B cell (primary cell): ENCODE measurements around the gene CHST4. TPM values are rescaled to one million over a fixed set of nuclear protein-coding genes. Genes with fewer than 3 reads are reported as not detected.

Experiments
- ATAC-seq: fragments of 200-7000 bp; cut with Tn5 transposase; one replicate; pipeline ENCODE4 v1.10.0; 2021; ENCODE audit warnings: low read depth, mild to moderate bottlenecking, moderate number of reproducible peaks, moderate library complexity
- CTCF ChIA-PET: fragments of 350-600 bp; sonication (Branson Sonifier 250); formaldehyde crosslinking; loops from one replicate; lab custom pipeline; 2021; ENCODE audit warnings: antibody characterized with exemption, inconsistent platforms; lab: Charles Lee
- POLR2A ChIA-PET: fragments of 350-600 bp; sonication (Branson Sonifier 250); formaldehyde crosslinking; loops from one replicate; lab custom pipeline; 2021; ENCODE audit warnings: antibody characterized with exemption; lab: Charles Lee
- DNase-seq: peaks from one replicate; pipeline ENCODE4 v3.0.0; 2013
- H2AFZ ChIP-seq: 2 replicates; pipeline ENCODE4 v1.6.1; 2012; ENCODE audit warnings: mild to moderate bottlenecking, low read depth, low read length; ENCODE audit not compliant: insufficient read depth, poor library complexity, severe bottlenecking
- H3K27ac ChIP-seq, 2 donors: 1 replicate in 1 of 2; 2 replicates in 1 of 2; pipeline ENCODE4 v1.5.1; 2012 to 2013; ENCODE audit warnings: low read length in 2 of 2, mild to moderate bottlenecking in 2 of 2, moderate library complexity in 1 of 2
- H3K27me3 ChIP-seq, 4 experiments: fragments of 200-600 bp in 1 of 4; sonication (generic) in 1 of 4; replicated peaks in 1 of 4; 1 replicate in 2 of 4; 2 replicates in 2 of 4; pipeline versions ENCODE4 v1.6.1 to v1.7.0; 2013 to 2016; ENCODE audit warnings: low read length in 3 of 4, mild to moderate bottlenecking in 2 of 4, mixed read lengths in 1 of 4, moderate library complexity in 1 of 4; ENCODE audit not compliant: insufficient read depth in 4 of 4, control insufficient read depth in 3 of 4; ENCODE audit errors: control extremely low read depth in 1 of 4
- H3K36me3 ChIP-seq, 2 experiments: replicated peaks in 1 of 2; 1 replicate in 1 of 2; 2 replicates in 1 of 2; pipeline versions ENCODE4 v1.6.1 to v1.7.1; 2013; ENCODE audit warnings: low read length in 1 of 2; ENCODE audit not compliant: insufficient read depth in 2 of 2, control insufficient read depth in 1 of 2; ENCODE audit errors: control extremely low read depth in 1 of 2, extremely low read depth in 1 of 2
- H3K4me1 ChIP-seq, 2 donors: fragments of 200-600 bp in 1 of 2; sonication (generic) in 1 of 2; 1 replicate in 1 of 2; 2 replicates in 1 of 2; pipeline versions ENCODE4 v1.5.1 to v1.6.1; 2013 to 2017; ENCODE audit warnings: low read length in 2 of 2; ENCODE audit not compliant: control insufficient read depth in 2 of 2, insufficient read depth in 2 of 2
- H3K4me2 ChIP-seq: replicated peaks from 2 replicates; pipeline ENCODE3; 2012; ENCODE audit warnings: mild to moderate bottlenecking, low read depth, low read length; ENCODE audit not compliant: poor library complexity, severe bottlenecking
- H3K4me3 ChIP-seq, 5 experiments: fragments of 200-600 bp in 1 of 5; sonication (generic) in 1 of 5; 1 replicate in 3 of 5; 2 replicates in 2 of 5; pipeline versions ENCODE4 v1.5.1 to v1.7.0; 2011 to 2016; ENCODE audit warnings: low read length in 4 of 5, mild to moderate bottlenecking in 4 of 5, low read depth in 2 of 5, control low read depth in 1 of 5, moderate library complexity in 1 of 5; ENCODE audit not compliant: insufficient read depth in 1 of 5; ENCODE audit errors: control extremely low read depth in 1 of 5, extremely low read depth in 1 of 5
- H3K79me2 ChIP-seq: fragments of 200-600 bp; sonication (generic); one replicate; pipeline ENCODE4 v1.6.0; 2016; ENCODE audit warnings: low read length; ENCODE audit not compliant: control insufficient read depth, insufficient read depth
- H3K9ac ChIP-seq: fragments of 200-600 bp; sonication (generic); 2 replicates; pipeline ENCODE4 v1.6.1; 2017; ENCODE audit warnings: mild to moderate bottlenecking, low read length, moderate library complexity
- H3K9me3 ChIP-seq, 3 donors: one replicate each; pipeline versions ENCODE4 v1.6.1 to v1.7.1; 2013; ENCODE audit warnings: low read length in 2 of 3; ENCODE audit not compliant: control insufficient read depth in 2 of 3, insufficient read depth in 1 of 3; ENCODE audit errors: control extremely low read depth in 1 of 3
- H4K20me1 ChIP-seq: 2 replicates; pipeline ENCODE4 v1.6.0; 2012; ENCODE audit warnings: mild to moderate bottlenecking, low read length; ENCODE audit not compliant: insufficient read depth, control insufficient read depth, poor library complexity, severe bottlenecking
- H3K27ac Mint-ChIP-seq: one replicate; pipeline ENCODE4 v1.8.0; 2021; ENCODE audit warnings: mixed read lengths
- H3K27me3 Mint-ChIP-seq: one replicate; pipeline ENCODE4 v1.8.0; 2021; ENCODE audit warnings: mixed read lengths
- H3K4me1 Mint-ChIP-seq: one replicate; pipeline ENCODE4 v1.8.0; 2021; ENCODE audit warnings: mixed read lengths
- H3K4me3 Mint-ChIP-seq: one replicate; pipeline ENCODE4 v1.8.0; 2021; ENCODE audit warnings: mixed read lengths
- H3K9me3 Mint-ChIP-seq: one replicate; pipeline ENCODE4 v1.8.0; 2022; ENCODE audit warnings: mixed read lengths; ENCODE audit not compliant: insufficient read depth
- CTCF ChIP-seq: fragments of 200-600 bp; IDR thresholded peaks from one replicate; pipeline ENCODE4 v1.8.0; 2022; ENCODE audit warnings: antibody characterized with exemption, mild to moderate bottlenecking
- EZH2 ChIP-seq: IDR thresholded peaks from 2 replicates; pipeline ENCODE4 v1.6.1; 2012; ENCODE audit warnings: borderline replicate concordance, low read depth, mild to moderate bottlenecking, moderate library complexity, low read length; ENCODE audit not compliant: insufficient read depth, poor library complexity, severe bottlenecking
- WGBS: methylation state at CpG from one replicate; pipeline ENCODE4 v1.1.5; 2013; ENCODE audit warnings: missing lambda C conversion rate; ENCODE audit not compliant: insufficient coverage; 5-methylcytosine and 5-hydroxymethylcytosine counted together
- intact Hi-C: fragments of 100-400 bp; cut with micrococcal nuclease; formaldehyde crosslinking; loops from one replicate; pipeline ENCODE4 v1.10.0; 2022
- polyA plus RNA-seq: library from polyadenylated mRNA; depleted of rRNA; stranded (reverse); fragments of >200 nt; gene quantifications from 2 replicates; pipeline ENCODE4 v1.2.3, GENCODE V29; 2012
- total RNA-seq, 2 donors: library from RNA; stranded (reverse); fragments of 120-200 nt in 1 of 2; gene quantifications; 1 replicate in 1 of 2; 2 replicates in 1 of 2; pipeline versions ENCODE4 v1.2.3 to v1.2.4, GENCODE V29; 2013 to 2022

Gene CHST4
- total and polyA plus RNA-seq, 2 donors (not counting 1 experiment from before 2014, with no cell fraction given): not detected

- no peaks in the 10 kb centered on the region for H3K36me3 ChIP-seq
- intact Hi-C loops: no loop called here
- CTCF ChIA-PET: interaction anchor here (1.0 to 2.7 kb wide), 4 partner anchors 20 to 172 kb away, joined by 3 to 11 read pairs (median 6); no protein-coding TSS in a partner anchor
- peaks cover 15% of the 10 kb centered on the region for H3K27me3 Mint-ChIP-seq
- no peaks in the 10 kb centered on the region for H3K9me3 ChIP-seq
- peaks cover 0 to 9% (median 4%) of the 10 kb centered on the region in 4 experiments for H3K27me3 ChIP-seq
- no peak for TF ChIP-seq EZH2
- no peak for TF ChIP-seq CTCF
- H3K79me2 ChIP-seq: no peaks in the 10 kb centered on the region
- no peak overlapping the region for H3K4me3 ChIP-seq
- no peak overlapping the region for H3K4me2 ChIP-seq
- DNase-seq (no peak), ATAC-seq (no peak)
- POLR2A ChIA-PET: interaction anchor here (0.6 kb wide), 1 partner anchor 20 kb away, joined by 3 read pairs; no protein-coding TSS in a partner anchor
- WGBS: 89% methylated on average over 2 of the region's 3 CpGs
- H2AFZ ChIP-seq: no peak overlapping the region
- H3K27ac Mint-ChIP-seq: no peak overlapping the region
- no peak overlapping the region for H3K4me3 Mint-ChIP-seq
- no peak overlapping the region for H3K9ac ChIP-seq
- no peaks in the 10 kb centered on the region for H3K9me3 Mint-ChIP-seq
- H3K4me1 ChIP-seq: peaks cover 0 to 8% of the 10 kb centered on the region in 2 donors
- H3K27ac ChIP-seq: no peak overlapping the region
- no peaks in the 10 kb centered on the region for H4K20me1 ChIP-seq
- peaks cover 16% of the 10 kb centered on the region for H3K4me1 Mint-ChIP-seq
Observed at GRCh38 chr16:71584543-71585317, 58.5 kb downstream of the CHST4 start.

GRCh38 chr16:71585318-71585703 is 59.1 kb downstream of the CHST4 start:
- no peaks in the 10 kb centered on the region for H3K9me3 ChIP-seq
- no peaks in the 10 kb centered on the region for H4K20me1 ChIP-seq
- ChIA-PET CTCF (interaction anchor here (1.5 to 2.7 kb wide), 3 partner anchors 21 to 173 kb away, joined by 5 to 11 read pairs (median 8); no protein-coding TSS in a partner anchor), POLR2A (no interaction called here)
- H3K9ac ChIP-seq: no peak overlapping the region
- no peak for DNase-seq
- intact Hi-C loops: no loop called here
- H3K36me3 ChIP-seq: no peaks in the 10 kb centered on the region
- H3K4me1 Mint-ChIP-seq: peaks cover 16% of the 10 kb centered on the region
- no peak overlapping the region for H2AFZ ChIP-seq
- no peak overlapping the region for H3K4me3 Mint-ChIP-seq
- H3K4me1 ChIP-seq: peaks cover 0 to 8% of the 10 kb centered on the region in 2 donors
- H3K4me3 ChIP-seq: no peak overlapping the region
- H3K27me3 Mint-ChIP-seq: peaks cover 17% of the 10 kb centered on the region
- H3K27me3 ChIP-seq: peaks cover 0 to 9% (median 4%) of the 10 kb centered on the region in 4 experiments
- ATAC-seq: no peak
- H3K27ac ChIP-seq: no peak overlapping the region
- WGBS: 65% methylated on average over 2 of the region's 4 CpGs
- H3K9me3 Mint-ChIP-seq: no peaks in the 10 kb centered on the region
- H3K79me2 ChIP-seq: no peaks in the 10 kb centered on the region
- H3K27ac Mint-ChIP-seq: no peak overlapping the region
- no peak for TF ChIP-seq CTCF
- no peak for TF ChIP-seq EZH2
- H3K4me2 ChIP-seq: no peak overlapping the region
